Suprapubic skin (tissue), 4 donors: ENCODE measurements around the gene HACE1.

ENCODE experiments used
- CTCF ChIP-seq, 2 donors: fragments of 200-600 bp in 1 of 2; fragments of 450-650 bp in 1 of 2; sonication (generic) in 1 of 2; IDR thresholded peaks; one replicate each; pipeline ENCODE4 v1.5.1; 2016 to 2019; ENCODE audit warnings: antibody characterized with exemption in 2 of 2, mild to moderate bottlenecking in 1 of 2, moderate library complexity in 1 of 2
- EP300 ChIP-seq: sonication (generic); formaldehyde crosslinking; IDR thresholded peaks from one replicate; pipeline ENCODE4 v1.6.1; 2017; ENCODE audit warnings: antibody characterized with exemption
- POLR2A ChIP-seq, 2 donors: fragments of 450-650 bp; IDR thresholded peaks; one replicate each; pipeline ENCODE4 v1.6.1; 2017; ENCODE audit warnings: antibody characterized with exemption in 2 of 2, mild to moderate bottlenecking in 2 of 2, moderate library complexity in 2 of 2
- POLR2AphosphoS5 ChIP-seq, 3 donors: sonication (generic); formaldehyde crosslinking; IDR thresholded peaks; one replicate each; pipeline ENCODE4 v1.6.1; 2017; ENCODE audit warnings: antibody characterized with exemption in 3 of 3

GRCh38 chr6:104682722-104683643 lies 176.7 kb downstream of the HACE1 start:
- TF ChIP-seq CTCF (IDR thresholded peaks at IDR 0.05): peak; percentile 23 to 47
- no peak for TF ChIP-seq POLR2A (IDR thresholded peaks at IDR 0.05)
- TF ChIP-seq EP300: no peak
- TF ChIP-seq POLR2AphosphoS5 (IDR thresholded peaks at IDR 0.05): no peak
